ENCODE data around the gene STARD13.
"Not testable (repeated sequence)": the region's sequence is repeated elsewhere in the genome, so short reads cannot be mapped to it uniquely, and the experiment has no call there.

The STARD13 gene

GRCh38 chr13:33258808-33259193, 26.8 kb downstream of the STARD13 start:
- Mint-ChIP-seq H3K27ac (no peak overlapping the region), H3K9me3 (no peaks in the 10 kb centered on the region), H3K36me3 (no peaks in the 10 kb centered on the region), H3K4me1 (no peaks in the 10 kb centered on the region), H3K27me3 (no peaks in the 10 kb centered on the region), H3K4me3 (no peak overlapping the region)
- ATAC-seq: no peak

DNA sequence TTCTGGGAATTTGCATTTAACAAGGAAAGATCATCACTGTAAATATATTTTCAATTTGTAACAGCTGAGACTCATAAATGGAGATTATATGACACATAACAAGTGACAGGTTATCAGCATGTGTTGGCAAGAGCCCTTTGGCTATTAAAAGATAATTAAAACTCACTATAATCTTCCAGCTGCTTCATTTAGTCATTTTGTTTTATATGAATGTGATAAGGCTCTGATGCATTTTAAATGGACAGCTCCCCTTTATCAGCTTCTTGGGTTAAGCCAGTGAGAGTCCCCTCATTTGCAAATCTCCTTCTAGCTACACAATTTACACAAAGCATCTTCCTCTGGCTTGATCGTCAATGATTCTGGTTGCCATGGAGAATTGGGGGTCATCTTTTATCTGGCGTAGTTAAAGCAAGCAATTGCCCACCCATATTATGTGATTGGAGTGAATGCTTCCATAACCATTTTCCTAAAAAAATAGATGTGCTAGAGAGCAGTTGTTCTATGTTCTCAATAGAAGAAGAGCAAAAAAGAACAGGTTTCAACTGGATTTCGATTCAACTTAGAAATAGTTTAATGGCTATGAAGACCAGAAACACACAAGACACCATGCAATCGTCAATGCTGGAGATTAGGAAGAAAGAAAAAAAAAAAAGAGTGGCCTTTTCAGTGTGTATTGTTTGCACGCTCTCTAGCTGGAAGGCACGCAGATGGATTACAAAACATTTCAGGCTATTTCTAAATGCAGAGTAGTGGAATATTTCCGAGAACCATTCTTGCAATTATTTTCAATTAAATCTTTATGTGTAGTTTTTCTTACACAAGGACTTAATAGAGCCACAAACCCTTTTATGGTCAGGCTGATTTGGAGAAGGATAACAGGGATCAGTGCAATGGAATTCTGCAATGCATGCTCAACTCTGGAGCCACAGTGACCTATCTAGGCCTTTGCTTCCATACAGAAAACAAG, 27.4 kb downstream of the STARD13 start:
- H3K36me3 Mint-ChIP-seq: no peaks in the 10 kb centered on the region
- H3K27ac Mint-ChIP-seq: no peak overlapping the region

GRCh38 chr13:33256148-33256840, 29.3 kb downstream of the STARD13 start:
- no peaks in the 10 kb centered on the region for H3K36me3 Mint-ChIP-seq
- no peak overlapping the region for H3K4me3 Mint-ChIP-seq
- H3K27me3 Mint-ChIP-seq: no peaks in the 10 kb centered on the region
- H3K4me1 Mint-ChIP-seq: no peaks in the 10 kb centered on the region
- no peak overlapping the region for H3K27ac Mint-ChIP-seq
- H3K9me3 Mint-ChIP-seq: no peaks in the 10 kb centered on the region
- no peak for ATAC-seq

More for the DNA sequence above, 27.4 kb downstream of the STARD13 start:
- Mint-ChIP-seq H3K4me3 (no peak overlapping the region), H3K9me3 (no peaks in the 10 kb centered on the region), H3K4me1 (no peaks in the 10 kb centered on the region), H3K27me3 (no peaks in the 10 kb centered on the region)
- ATAC-seq: no peak

DNA sequence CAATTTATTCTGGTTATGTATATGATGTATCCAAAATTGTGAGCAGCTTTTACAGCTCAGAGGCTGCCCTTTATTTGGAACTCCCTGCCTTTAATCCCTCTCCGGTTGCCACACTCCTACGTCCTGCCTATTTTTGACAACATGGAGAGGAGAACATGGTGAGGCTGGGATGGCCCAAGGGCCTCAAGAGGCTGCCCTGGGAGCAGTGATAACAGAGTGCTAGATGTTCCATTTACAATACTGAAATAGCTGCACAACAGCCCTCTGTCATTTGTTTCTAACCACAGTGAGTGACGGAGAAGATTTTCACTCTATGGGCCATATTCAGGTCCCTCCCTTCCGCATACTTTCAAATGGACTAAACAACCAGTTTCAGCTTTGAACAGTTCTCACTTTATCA, 33.4 kb downstream of the STARD13 start:
- no peaks in the 10 kb centered on the region for H3K9me3 Mint-ChIP-seq
- no peaks in the 10 kb centered on the region for H3K36me3 Mint-ChIP-seq
- no peaks in the 10 kb centered on the region for H3K27me3 Mint-ChIP-seq
- ATAC-seq: no peak
- no peaks in the 10 kb centered on the region for H3K4me1 Mint-ChIP-seq
- no peak overlapping the region for H3K27ac Mint-ChIP-seq
- H3K4me3 Mint-ChIP-seq: no peak overlapping the region

DNA sequence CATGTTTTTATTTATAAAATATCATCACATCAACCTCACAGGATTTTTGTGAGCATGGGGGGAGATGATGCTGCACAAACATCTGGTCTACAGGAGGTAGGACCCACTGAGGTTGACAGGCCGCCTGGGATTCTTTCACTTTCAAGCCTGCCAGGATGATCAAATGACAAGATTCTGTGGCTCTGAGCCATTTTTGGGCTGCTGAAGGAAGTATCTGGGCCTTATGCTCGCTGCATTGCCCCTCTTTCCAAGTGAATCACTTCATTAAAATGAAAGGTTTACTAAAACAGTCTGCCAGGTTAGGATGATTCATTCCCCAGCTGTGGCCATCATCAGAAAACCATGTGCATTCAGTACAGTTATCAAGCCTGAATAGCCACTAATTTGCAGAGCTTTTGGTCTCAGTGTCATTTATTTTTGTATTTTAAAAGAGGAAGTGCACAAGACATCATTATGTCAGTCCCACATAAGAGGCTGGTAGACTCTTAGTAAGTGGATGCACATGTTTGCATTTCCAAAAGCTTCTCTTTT, 34.4 kb downstream of the STARD13 start:
- no peaks in the 10 kb centered on the region for H3K9me3 Mint-ChIP-seq
- no peak overlapping the region for H3K27ac Mint-ChIP-seq
- H3K4me3 Mint-ChIP-seq: no peak overlapping the region
- peaks cover 8% of the 10 kb centered on the region for H3K27me3 Mint-ChIP-seq
- H3K4me1 Mint-ChIP-seq: no peaks in the 10 kb centered on the region
- H3K36me3 Mint-ChIP-seq: no peaks in the 10 kb centered on the region
- peak; percentile 50 for ATAC-seq

DNA sequence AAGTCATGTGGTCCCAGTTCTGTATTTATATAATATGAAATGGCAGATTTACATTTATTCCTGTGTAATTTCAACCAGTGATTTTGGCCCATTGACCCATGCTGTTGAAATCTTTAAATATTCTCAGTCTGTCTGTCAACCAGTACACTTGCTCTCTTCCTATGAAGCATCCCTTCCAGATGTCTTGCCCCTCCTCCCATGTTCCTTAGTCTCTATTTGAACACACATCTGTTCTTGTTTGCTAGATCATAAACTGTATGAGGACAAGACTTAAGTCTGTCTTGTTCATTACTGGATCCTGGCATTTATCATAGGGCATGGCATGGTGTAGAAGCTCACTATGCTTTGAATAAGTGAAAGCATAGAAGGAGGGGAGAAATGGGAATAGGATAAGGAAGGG, 34.9 kb downstream of the STARD13 start:
- peaks cover 8% of the 10 kb centered on the region for H3K27me3 Mint-ChIP-seq
- H3K36me3 Mint-ChIP-seq: no peaks in the 10 kb centered on the region
- no peaks in the 10 kb centered on the region for H3K4me1 Mint-ChIP-seq
- H3K9me3 Mint-ChIP-seq: no peaks in the 10 kb centered on the region
- no peak overlapping the region for H3K27ac Mint-ChIP-seq
- no peak overlapping the region for H3K4me3 Mint-ChIP-seq
- ATAC-seq: no peak

DNA sequence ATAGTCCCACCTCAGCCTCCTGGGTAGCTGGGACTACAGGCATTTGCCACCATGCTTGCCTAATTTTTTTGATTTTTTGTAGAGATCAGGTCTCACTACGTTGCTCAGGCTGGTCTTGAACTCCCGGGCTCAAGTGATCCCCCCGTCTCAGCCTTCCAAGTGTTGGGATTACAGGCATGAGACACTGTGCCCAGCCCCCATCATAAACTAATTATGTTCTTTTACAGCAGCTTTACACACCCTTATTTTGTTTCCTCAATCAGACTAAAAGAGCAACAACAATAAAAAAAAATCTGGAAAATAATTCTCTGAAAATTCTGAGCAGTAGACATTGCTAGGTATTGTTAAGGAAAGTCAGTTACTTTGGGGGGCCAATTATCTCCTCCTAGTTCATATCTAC, 35.7 kb downstream of the STARD13 start:
- H3K9me3 Mint-ChIP-seq: no peaks in the 10 kb centered on the region
- H3K27me3 Mint-ChIP-seq: peaks cover 8% of the 10 kb centered on the region
- no peak for ATAC-seq
- no peak overlapping the region for H3K4me3 Mint-ChIP-seq
- no peak overlapping the region for H3K27ac Mint-ChIP-seq
- no peaks in the 10 kb centered on the region for H3K36me3 Mint-ChIP-seq
- H3K4me1 Mint-ChIP-seq: no peaks in the 10 kb centered on the region

GRCh38 chr13:33249066-33249465, 36.5 kb downstream of the STARD13 start:
- no peak for ATAC-seq
- no peaks in the 10 kb centered on the region for H3K4me1 Mint-ChIP-seq
- H3K27ac Mint-ChIP-seq: no peak overlapping the region

DNA sequence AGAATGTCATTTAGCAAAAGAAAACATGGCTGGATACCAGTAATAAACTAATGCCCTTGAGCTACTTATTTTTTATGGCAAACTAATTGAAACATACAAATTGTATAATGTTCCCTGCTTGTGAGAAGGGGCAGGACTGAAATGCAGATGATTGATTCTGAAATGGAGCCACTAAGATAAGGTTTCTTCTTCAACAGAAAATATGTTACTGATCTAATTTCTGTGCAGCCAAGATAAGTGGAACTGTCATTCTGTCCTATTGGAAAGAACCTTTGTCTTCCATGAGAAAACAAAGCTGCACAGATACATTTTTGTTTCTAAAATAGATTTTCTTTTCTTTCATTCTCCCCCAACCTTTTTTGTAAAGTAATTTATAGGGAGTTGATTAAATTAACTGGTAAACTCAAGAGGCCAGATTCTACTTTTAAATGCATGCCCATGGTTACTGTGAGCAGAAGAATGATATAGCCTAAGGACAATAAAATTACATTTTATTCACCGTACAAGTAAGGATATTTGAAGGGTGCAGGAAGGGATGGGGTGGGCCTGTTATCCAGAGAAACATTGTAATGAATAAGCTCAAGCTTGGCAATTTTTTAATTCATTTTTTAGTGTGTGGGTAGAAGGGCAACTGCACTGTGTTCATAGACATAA, 39.9 kb downstream of the STARD13 start:
- no peak overlapping the region for H3K4me3 Mint-ChIP-seq
- H3K27me3 Mint-ChIP-seq: peaks cover 8% of the 10 kb centered on the region
- H3K9me3 Mint-ChIP-seq: no peaks in the 10 kb centered on the region
- no peaks in the 10 kb centered on the region for H3K36me3 Mint-ChIP-seq
- H3K4me1 Mint-ChIP-seq: no peaks in the 10 kb centered on the region
- no peak for ATAC-seq
- no peak overlapping the region for H3K27ac Mint-ChIP-seq

More at GRCh38 chr13:33249066-33249465, 36.5 kb downstream of the STARD13 start:
- Mint-ChIP-seq H3K4me3 (no peak overlapping the region), H3K36me3 (no peaks in the 10 kb centered on the region), H3K27me3 (peaks cover 8% of the 10 kb centered on the region), H3K9me3 (no peaks in the 10 kb centered on the region)

- no peaks in the 10 kb centered on the region for H3K4me1 Mint-ChIP-seq
- H3K27ac Mint-ChIP-seq: no peak overlapping the region
- peak; percentile 12 for ATAC-seq
- peaks cover 8% of the 10 kb centered on the region for H3K27me3 Mint-ChIP-seq
- no peaks in the 10 kb centered on the region for H3K36me3 Mint-ChIP-seq
- no peak overlapping the region for H3K4me3 Mint-ChIP-seq
- H3K9me3 Mint-ChIP-seq: no peaks in the 10 kb centered on the region
These were observed 40.7 kb downstream of the STARD13 start for GRCh38 chr13:33244907-33245287.

DNA sequence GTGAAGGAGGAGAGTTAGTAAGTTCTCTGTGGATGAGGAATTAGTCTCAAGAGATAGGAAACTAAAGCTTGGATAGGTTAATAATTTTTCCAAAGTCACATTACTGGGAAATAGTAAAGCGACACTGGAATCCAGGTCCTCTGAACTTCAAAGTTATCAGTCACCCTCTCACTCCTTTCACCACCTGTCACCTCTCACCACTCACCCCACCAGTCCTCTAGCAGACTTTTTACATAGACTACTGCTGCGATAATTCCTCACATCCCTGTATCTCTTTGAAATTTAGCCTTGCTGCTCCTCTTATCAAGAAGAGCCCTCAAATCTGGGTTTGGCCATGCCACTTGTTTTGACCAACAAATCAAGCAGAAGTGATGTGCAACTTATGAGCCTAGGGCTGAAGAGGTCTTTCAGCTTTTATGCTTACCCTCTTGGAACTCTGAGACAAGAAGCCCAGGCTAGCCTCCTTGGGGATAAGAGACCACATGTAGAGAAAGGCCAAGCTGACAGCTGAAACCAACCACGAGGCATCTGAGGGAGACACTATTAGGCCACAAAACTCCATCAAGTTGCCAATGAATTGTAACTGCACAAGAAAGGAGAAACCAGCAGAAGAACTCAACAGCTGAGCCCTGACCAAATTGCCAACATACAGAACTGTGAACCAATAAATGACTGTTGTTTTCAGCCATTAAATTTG, 41.2 kb downstream of the STARD13 start:
- Mint-ChIP-seq H3K9me3 (no peaks in the 10 kb centered on the region), H3K36me3 (no peaks in the 10 kb centered on the region), H3K27me3 (peaks cover 8% of the 10 kb centered on the region), H3K4me3 (no peak overlapping the region), H3K27ac (no peak overlapping the region), H3K4me1 (no peaks in the 10 kb centered on the region)
- ATAC-seq: no peak

DNA sequence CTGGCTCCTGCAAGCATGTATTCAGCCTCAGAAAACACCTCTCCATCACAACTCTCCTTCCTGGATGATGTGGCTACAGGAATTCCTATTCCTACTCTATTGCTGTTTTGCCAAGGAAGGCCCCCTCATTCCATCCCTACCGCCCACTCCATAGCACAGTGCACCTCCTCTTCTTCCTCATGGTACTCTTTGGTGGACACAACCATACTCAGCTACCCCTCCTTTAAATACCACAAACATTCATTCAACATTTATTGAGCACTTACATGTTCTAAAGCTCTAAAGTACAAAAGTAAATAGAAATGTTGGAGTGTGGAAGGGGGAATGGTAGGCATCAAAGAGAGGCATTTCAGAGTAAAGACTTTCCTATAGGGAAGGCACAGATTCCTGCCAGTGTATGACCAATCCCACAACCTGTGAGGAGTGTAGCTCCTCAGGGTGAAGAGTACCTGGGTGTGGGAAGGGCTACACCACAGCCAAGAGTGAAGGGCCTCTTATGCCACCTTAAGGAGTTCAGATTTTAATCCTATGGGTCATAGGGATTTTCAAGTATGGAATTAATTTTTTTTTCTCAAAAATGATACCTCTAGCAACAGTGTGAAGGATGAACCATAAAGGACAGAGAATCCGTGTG, 42.5 kb downstream of the STARD13 start:
- H3K36me3 Mint-ChIP-seq: no peaks in the 10 kb centered on the region
- no peak for ATAC-seq

DNA sequence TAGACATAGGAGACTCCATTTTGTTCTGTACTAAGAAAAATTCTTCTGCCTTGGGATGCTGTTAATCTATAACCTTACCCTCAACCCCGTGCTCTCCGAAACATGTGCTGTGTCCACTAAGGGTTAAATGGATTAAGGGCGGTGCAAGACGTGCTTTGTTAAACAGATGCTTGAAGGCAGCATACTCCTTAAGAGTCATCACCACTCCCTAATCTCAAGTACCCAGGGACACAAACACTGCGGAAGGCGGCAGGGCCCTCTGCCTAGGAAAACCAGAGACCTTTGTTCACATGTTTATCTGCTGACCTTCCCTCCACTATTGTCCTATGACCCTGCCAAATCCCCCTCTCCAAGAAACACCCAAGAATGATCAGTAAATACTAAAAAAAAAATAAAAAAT, 43.2 kb downstream of the STARD13 start:
- H3K4me3 Mint-ChIP-seq, H3K9me3 Mint-ChIP-seq: not testable (repeated sequence)

More for the DNA sequence above, 42.5 kb downstream of the STARD13 start:
- no peaks in the 10 kb centered on the region for H3K9me3 Mint-ChIP-seq
- H3K4me1 Mint-ChIP-seq: no peaks in the 10 kb centered on the region
- H3K4me3 Mint-ChIP-seq: no peak overlapping the region
- H3K27me3 Mint-ChIP-seq: peaks cover 8% of the 10 kb centered on the region
- H3K27ac Mint-ChIP-seq: no peak overlapping the region

DNA sequence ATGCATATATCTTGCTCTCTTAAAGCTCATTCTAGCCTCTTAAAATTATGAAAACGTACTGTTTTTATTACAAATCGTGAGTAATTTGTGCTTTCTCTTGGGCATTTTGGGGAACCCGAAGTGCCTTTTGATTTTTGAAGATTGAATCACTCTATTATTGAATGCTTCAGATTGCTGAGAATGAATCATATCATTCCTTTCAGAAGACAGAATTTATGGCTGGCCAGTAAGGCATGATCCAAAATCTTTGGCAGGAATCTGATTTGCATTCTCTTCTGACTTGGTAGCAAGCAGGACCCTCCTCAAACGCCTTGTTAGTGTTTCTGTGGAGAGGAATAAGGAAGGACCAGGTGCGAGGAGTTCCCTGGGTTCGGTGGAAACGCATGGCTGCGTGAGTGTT, 49.5 kb downstream of the STARD13 start:
- Mint-ChIP-seq H3K36me3 (peaks cover 6% of the 10 kb centered on the region), H3K27ac (no peak overlapping the region), H3K4me1 (no peaks in the 10 kb centered on the region), H3K4me3 (no peak overlapping the region), H3K27me3 (peaks cover 12% of the 10 kb centered on the region), H3K9me3 (peaks cover 11% of the 10 kb centered on the region)
- ATAC-seq: no peak

More for the DNA sequence above, 43.2 kb downstream of the STARD13 start:
- H3K36me3 Mint-ChIP-seq, ATAC-seq, H3K27ac Mint-ChIP-seq, H3K27me3 Mint-ChIP-seq, H3K4me1 Mint-ChIP-seq: not testable (repeated sequence)
